ENCODE measurements around the gene M1AP.

DNA sequence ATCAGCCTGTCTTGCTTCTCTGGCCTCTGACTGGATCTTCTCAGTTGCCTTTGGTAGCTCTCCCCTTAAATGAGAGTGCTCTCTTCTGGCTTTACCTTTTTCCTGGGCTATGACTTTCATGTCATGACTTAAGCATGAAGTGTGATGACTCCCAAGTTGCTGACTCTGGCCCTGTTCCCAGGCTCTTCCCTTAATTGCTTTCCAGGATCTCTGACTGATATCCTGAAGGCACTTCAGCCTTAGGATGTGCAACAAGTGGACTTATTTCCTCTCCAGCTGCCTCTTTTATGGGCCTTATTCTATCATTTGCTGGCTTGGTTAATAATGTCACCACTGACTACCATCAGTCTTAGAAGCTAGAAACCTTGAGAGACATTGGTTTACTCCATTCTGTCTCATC, 23.3 kb upstream of the M1AP start:
- no peak for TF ChIP-seq POLR2A (IDR thresholded peaks at IDR 0.05)
- TF ChIP-seq, protein P1, sequence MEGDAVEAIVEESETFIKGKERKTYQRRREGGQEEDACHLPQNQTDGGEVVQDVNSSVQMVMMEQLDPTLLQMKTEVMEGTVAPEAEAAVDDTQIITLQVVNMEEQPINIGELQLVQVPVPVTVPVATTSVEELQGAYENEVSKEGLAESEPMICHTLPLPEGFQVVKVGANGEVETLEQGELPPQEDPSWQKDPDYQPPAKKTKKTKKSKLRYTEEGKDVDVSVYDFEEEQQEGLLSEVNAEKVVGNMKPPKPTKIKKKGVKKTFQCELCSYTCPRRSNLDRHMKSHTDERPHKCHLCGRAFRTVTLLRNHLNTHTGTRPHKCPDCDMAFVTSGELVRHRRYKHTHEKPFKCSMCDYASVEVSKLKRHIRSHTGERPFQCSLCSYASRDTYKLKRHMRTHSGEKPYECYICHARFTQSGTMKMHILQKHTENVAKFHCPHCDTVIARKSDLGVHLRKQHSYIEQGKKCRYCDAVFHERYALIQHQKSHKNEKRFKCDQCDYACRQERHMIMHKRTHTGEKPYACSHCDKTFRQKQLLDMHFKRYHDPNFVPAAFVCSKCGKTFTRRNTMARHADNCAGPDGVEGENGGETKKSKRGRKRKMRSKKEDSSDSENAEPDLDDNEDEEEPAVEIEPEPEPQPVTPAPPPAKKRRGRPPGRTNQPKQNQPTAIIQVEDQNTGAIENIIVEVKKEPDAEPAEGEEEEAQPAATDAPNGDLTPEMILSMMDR (IDR thresholded peaks at IDR 0.05 in 4 of 5, conservative IDR thresholded peaks at IDR 0.05 in 1 of 5): no peak

Measured in gastrocnemius medialis (tissue), 4 donors.